ENCODE results near the gene TCF7L1. TPM values are rescaled to one million over a fixed set of nuclear protein-coding genes. Genes with fewer than 3 reads are reported as not detected.
"Not testable (repeated sequence)": the region's sequence is repeated elsewhere in the genome, so short reads cannot be mapped to it uniquely, and the experiment has no call there.

TCF7L1 gene
- total and polyA plus RNA-seq, 9 donors = 5.1 to 53.1 (median 41.3) TPM

GRCh38 chr2:85104228-85104627 is 29.0 kb upstream of the TCF7L1 start:
- Histone ChIP-seq H3K4me3 (ENCODE audit: low read length) (no peak overlapping the region), H3K27me3 (ENCODE audit: control insufficient read depth, insufficient read depth, low read length) (no peaks in the 10 kb centered on the region), H3K9me3 (replicated peaks; ENCODE audit: control insufficient read depth, low read depth, low read length) (no peaks in the 10 kb centered on the region), H3K4me1 (ENCODE audit: control insufficient read depth, insufficient read depth, low read length) (no peaks in the 10 kb centered on the region), H3K36me3 (ENCODE audit: control insufficient read depth, insufficient read depth, low read length) (no peaks in the 10 kb centered on the region), H3K27ac (ENCODE audit: low read length) (no peak overlapping the region)
- no peak for DNase-seq
- WGBS (ENCODE audit: insufficient coverage) = no CpG with 5 or more reads among the region's 1 CpG

DNA sequence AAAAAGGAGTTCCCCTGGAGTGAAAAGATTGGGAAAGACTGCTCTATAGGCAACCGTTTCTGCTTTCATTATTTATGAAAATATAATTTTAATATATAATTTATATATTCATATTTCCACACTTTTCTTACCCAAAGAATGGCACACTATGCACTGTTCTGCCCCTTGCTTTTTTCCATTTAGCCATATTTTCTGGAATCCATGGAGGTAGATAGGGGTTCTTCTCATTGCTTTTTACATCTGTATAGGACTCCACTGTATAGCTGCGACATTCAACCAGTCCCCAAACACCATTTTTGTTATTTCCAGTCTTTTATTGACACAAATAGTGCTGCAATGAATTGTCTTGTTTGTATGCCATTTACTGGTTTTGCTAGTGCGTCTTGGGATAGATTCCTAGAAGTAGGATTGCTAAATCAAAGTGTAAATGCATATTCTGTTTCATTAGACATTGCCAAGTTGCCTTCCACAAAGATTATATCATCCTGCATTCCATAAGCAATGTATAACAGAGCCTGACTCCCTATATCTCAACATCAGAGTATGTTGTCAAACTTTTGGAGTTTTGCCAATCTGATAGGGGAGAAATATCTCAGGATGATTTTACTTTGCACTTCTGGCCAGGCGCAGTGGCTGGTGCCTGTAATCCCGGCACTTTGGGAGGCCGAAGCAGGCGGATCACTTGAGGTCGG is 26.6 kb upstream of the TCF7L1 start:
- H3K4me1 ChIP-seq (ENCODE audit: control insufficient read depth, insufficient read depth, low read length) = no peaks in the 10 kb centered on the region
- no peaks in the 10 kb centered on the region for H3K9me3 ChIP-seq (replicated peaks; ENCODE audit: control insufficient read depth, low read depth, low read length)
- H3K27me3 ChIP-seq (ENCODE audit: control insufficient read depth, insufficient read depth, low read length) = no peaks in the 10 kb centered on the region
- no CpG with 5 or more reads among the region's 8 CpGs for WGBS (ENCODE audit: insufficient coverage)
- no peaks in the 10 kb centered on the region for H3K36me3 ChIP-seq (ENCODE audit: control insufficient read depth, insufficient read depth, low read length)
- no peak overlapping the region for H3K27ac ChIP-seq (ENCODE audit: low read length)
- H3K4me3 ChIP-seq (ENCODE audit: low read length) = no peak overlapping the region
- peak; percentile 62 for DNase-seq

DNA sequence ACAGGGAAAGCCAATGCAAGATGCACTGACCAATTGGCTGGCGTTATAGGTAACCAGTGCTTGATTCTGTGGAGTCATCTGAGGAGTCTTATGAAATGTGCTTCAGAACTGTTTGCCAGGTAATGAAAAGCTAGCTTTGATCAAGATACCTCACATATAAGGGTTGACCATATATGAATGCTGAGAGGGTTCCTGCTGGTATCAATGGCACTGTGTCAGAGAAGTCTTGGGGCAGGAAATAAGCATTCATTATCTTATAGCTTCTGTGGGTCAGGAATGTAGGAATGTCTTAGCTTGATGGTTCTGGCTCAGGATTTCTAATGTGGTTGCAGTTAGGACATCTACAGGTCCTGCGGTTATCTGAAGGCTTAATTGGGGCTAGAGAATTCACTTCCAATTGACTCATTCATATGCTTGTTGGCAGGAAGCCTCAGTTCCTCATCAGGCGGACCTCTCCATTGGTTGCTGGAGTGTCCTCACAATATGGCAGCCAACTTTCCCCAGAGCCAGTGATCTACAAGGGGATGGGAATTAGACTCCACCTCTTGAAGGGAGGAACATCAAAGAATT is 22.1 kb upstream of the TCF7L1 start:
- Histone ChIP-seq H3K4me1 (ENCODE audit: control insufficient read depth, insufficient read depth, low read length) (no peaks in the 10 kb centered on the region), H3K9me3 (replicated peaks; ENCODE audit: control insufficient read depth, low read depth, low read length) (no peaks in the 10 kb centered on the region), H3K27ac (ENCODE audit: low read length) (no peak overlapping the region), H3K36me3 (ENCODE audit: control insufficient read depth, insufficient read depth, low read length) (no peaks in the 10 kb centered on the region), H3K4me3 (ENCODE audit: low read length) (no peak overlapping the region), H3K27me3 (ENCODE audit: control insufficient read depth, insufficient read depth, low read length) (no peaks in the 10 kb centered on the region)
- no peak for DNase-seq
- WGBS (ENCODE audit: insufficient coverage) = 86% methylated on average over 1 of the region's 3 CpGs

DNA sequence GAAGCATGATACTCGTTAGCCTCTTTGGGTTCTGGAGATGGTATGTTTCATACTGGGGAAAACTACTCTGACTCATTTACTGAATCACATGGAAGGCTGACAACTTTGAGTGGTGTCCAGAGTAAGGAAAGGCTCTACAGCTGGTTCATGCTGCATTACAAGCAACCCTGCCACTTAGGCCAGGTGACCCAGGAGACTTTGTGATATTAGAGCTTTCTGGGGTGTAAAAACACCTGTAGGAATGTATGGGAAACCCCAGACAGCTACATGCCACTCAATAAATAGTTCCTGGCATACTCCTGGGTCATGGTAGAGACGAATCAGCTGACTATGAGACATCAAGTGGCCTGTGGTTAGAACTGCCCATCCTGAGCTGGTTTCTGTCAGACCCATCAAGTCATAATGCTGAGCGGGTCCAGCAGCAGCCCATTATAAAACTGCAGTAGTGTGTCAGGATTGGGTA is 21.3 kb upstream of the TCF7L1 start:
- no peak for DNase-seq
- 100% methylated on average over 1 of the region's 3 CpGs for WGBS (ENCODE audit: insufficient coverage)
- no peaks in the 10 kb centered on the region for H3K27me3 ChIP-seq (ENCODE audit: control insufficient read depth, insufficient read depth, low read length)

GRCh38 chr2:85112906-85113625 is 20.1 kb upstream of the TCF7L1 start:
- Histone ChIP-seq H3K9me3 (replicated peaks; ENCODE audit: control insufficient read depth, low read depth, low read length) (no peaks in the 10 kb centered on the region), H3K27ac (ENCODE audit: low read length) (no peak overlapping the region), H3K4me1 (ENCODE audit: control insufficient read depth, insufficient read depth, low read length) (no peaks in the 10 kb centered on the region), H3K4me3 (ENCODE audit: low read length) (no peak overlapping the region), H3K27me3 (ENCODE audit: control insufficient read depth, insufficient read depth, low read length) (no peaks in the 10 kb centered on the region), H3K36me3 (ENCODE audit: control insufficient read depth, insufficient read depth, low read length) (no peaks in the 10 kb centered on the region)
- 50% methylated on average over 2 of the region's 2 CpGs for WGBS (ENCODE audit: insufficient coverage)
- DNase-seq = no peak

More for the DNA sequence above, 21.3 kb upstream of the TCF7L1 start:
- H3K4me1 ChIP-seq (ENCODE audit: control insufficient read depth, insufficient read depth, low read length) = no peaks in the 10 kb centered on the region
- H3K36me3 ChIP-seq (ENCODE audit: control insufficient read depth, insufficient read depth, low read length) = no peaks in the 10 kb centered on the region
- no peaks in the 10 kb centered on the region for H3K9me3 ChIP-seq (replicated peaks; ENCODE audit: control insufficient read depth, low read depth, low read length)
- H3K27ac ChIP-seq (ENCODE audit: low read length) = no peak overlapping the region
- H3K4me3 ChIP-seq (ENCODE audit: low read length) = no peak overlapping the region

DNA sequence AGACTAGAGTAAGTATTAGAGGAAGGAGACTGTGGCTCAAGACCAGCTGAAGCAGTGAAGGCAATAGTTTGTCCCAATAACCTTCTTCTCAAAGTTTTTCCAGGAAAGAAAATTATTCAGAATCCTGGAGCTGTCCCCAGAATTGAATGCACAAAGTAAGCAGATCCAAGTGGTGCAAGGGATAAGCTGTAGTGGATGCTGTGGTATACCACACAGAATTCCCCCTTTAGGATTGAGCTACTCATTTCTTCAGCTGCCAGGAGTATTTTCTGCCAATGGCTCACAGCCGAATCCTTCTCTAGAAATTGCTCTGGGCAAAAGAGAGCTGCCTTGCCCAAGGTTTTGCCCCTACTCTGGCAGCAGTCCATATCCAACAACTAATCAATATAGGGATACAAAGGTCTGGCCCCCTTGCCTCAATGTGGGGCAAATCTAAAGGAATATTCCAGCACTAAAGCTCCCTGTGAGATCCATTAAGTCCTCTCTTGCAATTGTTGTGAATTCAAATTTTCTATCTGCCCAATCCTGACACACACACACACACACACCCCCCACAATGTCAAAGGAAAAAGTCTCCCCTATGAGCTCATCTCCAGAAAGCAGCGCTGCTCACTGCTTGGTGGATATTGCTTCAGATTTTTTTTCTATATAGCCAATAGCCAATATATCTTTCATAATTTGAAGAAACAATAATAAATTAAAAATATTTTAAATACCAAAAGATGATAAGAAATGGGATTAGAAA is 18.4 kb upstream of the TCF7L1 start:
- Histone ChIP-seq H3K27ac (ENCODE audit: low read length) (no peak overlapping the region), H3K4me1 (ENCODE audit: control insufficient read depth, insufficient read depth, low read length) (no peaks in the 10 kb centered on the region), H3K36me3 (ENCODE audit: control insufficient read depth, insufficient read depth, low read length) (no peaks in the 10 kb centered on the region), H3K27me3 (ENCODE audit: control insufficient read depth, insufficient read depth, low read length) (no peaks in the 10 kb centered on the region), H3K9me3 (replicated peaks; ENCODE audit: control insufficient read depth, low read depth, low read length) (no peaks in the 10 kb centered on the region), H3K4me3 (ENCODE audit: low read length) (no peak overlapping the region)
- no CpG with 5 or more reads among the region's 2 CpGs for WGBS (ENCODE audit: insufficient coverage)
- DNase-seq = no peak

DNA sequence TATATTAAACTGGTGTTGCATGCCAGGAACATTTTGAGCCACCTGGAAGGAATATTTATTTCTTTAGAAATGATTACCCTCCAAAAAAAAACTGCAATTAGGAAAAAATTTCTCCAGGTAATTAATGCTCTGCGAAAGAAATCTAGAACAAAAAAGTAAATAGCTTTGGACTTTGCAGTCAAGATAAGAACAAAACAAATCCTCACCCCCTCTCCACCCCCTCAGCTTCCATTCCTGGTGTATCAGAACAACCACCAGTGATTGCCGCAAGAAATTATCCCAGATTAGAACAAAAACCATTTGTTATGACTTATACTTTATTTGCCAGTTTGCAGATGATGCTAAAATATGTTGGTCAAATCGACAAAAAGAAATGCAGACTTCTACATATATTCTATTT is 17.0 kb upstream of the TCF7L1 start:
- Histone ChIP-seq H3K4me1 (ENCODE audit: control insufficient read depth, insufficient read depth, low read length) (no peaks in the 10 kb centered on the region), H3K27ac (ENCODE audit: low read length) (no peak overlapping the region), H3K27me3 (ENCODE audit: control insufficient read depth, insufficient read depth, low read length) (no peaks in the 10 kb centered on the region), H3K36me3 (ENCODE audit: control insufficient read depth, insufficient read depth, low read length) (no peaks in the 10 kb centered on the region), H3K9me3 (replicated peaks; ENCODE audit: control insufficient read depth, low read depth, low read length) (no peaks in the 10 kb centered on the region), H3K4me3 (ENCODE audit: low read length) (no peak overlapping the region)
- WGBS (ENCODE audit: insufficient coverage) = no CpG with 5 or more reads among the region's 3 CpGs
- DNase-seq = no peak

DNA sequence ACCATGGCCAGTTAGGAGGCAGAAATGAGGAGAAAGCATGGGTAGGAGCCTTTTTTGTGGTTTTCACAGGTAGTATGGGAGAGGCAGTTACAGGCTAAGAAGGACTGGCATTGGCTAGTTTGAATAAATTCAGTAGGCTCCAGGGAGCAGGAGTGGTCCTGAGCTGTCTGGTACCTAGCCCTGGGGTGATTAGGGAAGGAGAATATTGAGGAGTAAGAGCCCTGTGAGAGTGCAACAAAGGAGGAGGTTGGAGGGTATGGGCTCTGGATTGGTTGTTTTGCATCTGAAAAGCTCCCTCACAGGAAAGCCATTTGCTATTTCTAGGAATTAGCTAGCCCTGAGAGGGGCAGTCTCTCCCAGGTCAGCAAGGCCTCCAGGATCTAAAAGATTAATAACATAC is 13.3 kb upstream of the TCF7L1 start:
- Histone ChIP-seq H3K36me3 (ENCODE audit: control insufficient read depth, insufficient read depth, low read length) (no peaks in the 10 kb centered on the region), H3K4me1 (ENCODE audit: control insufficient read depth, insufficient read depth, low read length) (no peaks in the 10 kb centered on the region), H3K27me3 (ENCODE audit: control insufficient read depth, insufficient read depth, low read length) (no peaks in the 10 kb centered on the region), H3K27ac (ENCODE audit: low read length) (no peak overlapping the region), H3K9me3 (replicated peaks; ENCODE audit: control insufficient read depth, low read depth, low read length) (no peaks in the 10 kb centered on the region), H3K4me3 (ENCODE audit: low read length) (no peak overlapping the region)
- DNase-seq = no peak

- H3K36me3 ChIP-seq (ENCODE audit: control insufficient read depth, insufficient read depth, low read length) = no peaks in the 10 kb centered on the region
- no peaks in the 10 kb centered on the region for H3K27me3 ChIP-seq (ENCODE audit: control insufficient read depth, insufficient read depth, low read length)
- H3K4me1 ChIP-seq (ENCODE audit: control insufficient read depth, insufficient read depth, low read length) = no peaks in the 10 kb centered on the region
- H3K9me3 ChIP-seq (replicated peaks; ENCODE audit: control insufficient read depth, low read depth, low read length) = no peaks in the 10 kb centered on the region
- no peak overlapping the region for H3K27ac ChIP-seq (ENCODE audit: low read length)
- DNase-seq = no peak
- no peak overlapping the region for H3K4me3 ChIP-seq (ENCODE audit: low read length)
- no CpG with 5 or more reads among the region's 1 CpG for WGBS (ENCODE audit: insufficient coverage)
Observed at GRCh38 chr2:85120363-85120762, 12.8 kb upstream of the TCF7L1 start.

GRCh38 chr2:85126462-85126861 is 6.7 kb upstream of the TCF7L1 start:
- not testable (repeated sequence) for H3K27ac ChIP-seq (ENCODE audit: low read length); H3K9me3 ChIP-seq (replicated peaks; ENCODE audit: control insufficient read depth, low read depth, low read length); H3K36me3 ChIP-seq (ENCODE audit: control insufficient read depth, insufficient read depth, low read length); H3K4me1 ChIP-seq (ENCODE audit: control insufficient read depth, insufficient read depth, low read length); H3K27me3 ChIP-seq (ENCODE audit: control insufficient read depth, insufficient read depth, low read length); DNase-seq; H3K4me3 ChIP-seq (ENCODE audit: low read length)
- WGBS (ENCODE audit: insufficient coverage) = no CpG with 5 or more reads among the region's 5 CpGs

Data from muscle of leg (tissue), 11 donors.